Testis (tissue), 3 donors: Measurements from ENCODE around the gene SNAP25. TPM values are rescaled to one million over a fixed set of nuclear protein-coding genes. Genes with fewer than 3 reads are reported as not detected.

Experiments
- DNase-seq: peaks from one replicate; pipeline ENCODE4 v3.0.0-alpha.2; 2019
- H3K27ac ChIP-seq, 2 donors: fragments of 200-600 bp; sonication (generic); one replicate each; pipeline ENCODE4 v1.5.1; 2019
- H3K27me3 ChIP-seq: fragments of 200-600 bp; sonication (generic); one replicate; pipeline ENCODE4 v1.5.1; 2019
- H3K36me3 ChIP-seq: fragments of 200-600 bp; sonication (generic); one replicate; pipeline ENCODE4 v1.5.1; 2017; ENCODE audit warnings: low read depth; ENCODE audit errors: missing control alignments
- H3K4me1 ChIP-seq: fragments of 200-600 bp; sonication (generic); one replicate; pipeline ENCODE4 v1.5.1; 2019
- H3K4me3 ChIP-seq, 2 donors: fragments of 200-600 bp; sonication (generic); one replicate each; pipeline ENCODE4 v1.5.1; 2017 to 2019
- H3K9me3 ChIP-seq: fragments of 200-600 bp; sonication (generic); one replicate; pipeline ENCODE4 v1.5.1; 2017
- POLR2A ChIP-seq: fragments of 450-650 bp; IDR thresholded peaks from one replicate; pipeline ENCODE4 v1.6.1; 2017; ENCODE audit warnings: antibody characterized with exemption, mild to moderate bottlenecking, moderate library complexity
- WGBS, 2 donors: methylation state at CpG; one replicate each; pipeline ENCODE4 v1.1.5; 2018; 5-methylcytosine and 5-hydroxymethylcytosine counted together
- intact Hi-C: fragments of 100-400 bp; cut with DNase I; formaldehyde crosslinking; loops from one replicate; pipeline ENCODE4 v1.15.1; 2023; ENCODE audit warnings: low total_unique reads
- polyA plus RNA-seq: library from polyadenylated mRNA; stranded (reverse); fragments of 350-450 nt; fragmentation: Illumina TruSeq; extraction: RNeasy Lipid Tissue Mini Kit (QIAGEN cat#74804); gene quantifications from one replicate; pipeline ENCODE4 v1.2.3, GENCODE V29; 2014; ENCODE audit warnings: low read depth, low replicate concordance; ENCODE audit not compliant: insufficient read depth
- total RNA-seq, 2 donors: library from RNA; depleted of rRNA; stranded (reverse); fragments of >200 nt; gene quantifications; one replicate each; pipeline ENCODE4 v1.2.3, GENCODE V29; 2016
- TF ChIP-seq, protein P1 (sequence below), 3 experiments: fragments of 450-650 bp in 2 of 3; fragments of 200-600 bp in 1 of 3; sonication (generic) in 1 of 3; IDR thresholded peaks; one replicate each; pipeline ENCODE4 v1.5.1; 2016 to 2019; ENCODE audit warnings: antibody characterized with exemption in 3 of 3, mild to moderate bottlenecking in 2 of 3, moderate library complexity in 1 of 3

SNAP25 gene
- total and polyA plus RNA-seq, 3 donors from 2014 or later, result 8.0 to 13.7 (median 11.3) TPM

DNA sequence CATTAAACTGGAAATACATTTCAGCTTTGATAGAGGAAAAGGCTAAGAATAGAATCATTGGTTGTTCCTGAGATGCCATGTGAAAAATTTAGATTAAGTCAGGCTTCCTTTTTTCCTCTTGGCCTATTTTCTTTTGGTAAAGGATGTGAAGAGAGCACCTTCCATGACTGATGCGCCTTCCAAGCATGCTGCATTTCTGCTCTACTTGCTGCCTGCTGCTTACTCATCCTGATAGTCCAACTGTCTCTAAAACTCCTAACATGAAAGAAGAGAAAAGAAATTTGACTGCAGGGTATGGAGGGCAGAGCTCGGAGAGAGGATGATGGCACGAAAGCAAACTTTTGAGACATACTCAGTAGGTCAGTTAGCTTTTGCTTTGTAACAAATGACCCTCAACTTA, 28.8 kb downstream of the SNAP25 start:
- no peaks in the 10 kb centered on the region for H3K27me3 ChIP-seq
- H3K4me1 ChIP-seq, result no peaks in the 10 kb centered on the region
- no peak for DNase-seq
- H3K4me3 ChIP-seq, result no peak overlapping the region
- no peak for TF ChIP-seq POLR2A
- TF ChIP-seq, protein P1, sequence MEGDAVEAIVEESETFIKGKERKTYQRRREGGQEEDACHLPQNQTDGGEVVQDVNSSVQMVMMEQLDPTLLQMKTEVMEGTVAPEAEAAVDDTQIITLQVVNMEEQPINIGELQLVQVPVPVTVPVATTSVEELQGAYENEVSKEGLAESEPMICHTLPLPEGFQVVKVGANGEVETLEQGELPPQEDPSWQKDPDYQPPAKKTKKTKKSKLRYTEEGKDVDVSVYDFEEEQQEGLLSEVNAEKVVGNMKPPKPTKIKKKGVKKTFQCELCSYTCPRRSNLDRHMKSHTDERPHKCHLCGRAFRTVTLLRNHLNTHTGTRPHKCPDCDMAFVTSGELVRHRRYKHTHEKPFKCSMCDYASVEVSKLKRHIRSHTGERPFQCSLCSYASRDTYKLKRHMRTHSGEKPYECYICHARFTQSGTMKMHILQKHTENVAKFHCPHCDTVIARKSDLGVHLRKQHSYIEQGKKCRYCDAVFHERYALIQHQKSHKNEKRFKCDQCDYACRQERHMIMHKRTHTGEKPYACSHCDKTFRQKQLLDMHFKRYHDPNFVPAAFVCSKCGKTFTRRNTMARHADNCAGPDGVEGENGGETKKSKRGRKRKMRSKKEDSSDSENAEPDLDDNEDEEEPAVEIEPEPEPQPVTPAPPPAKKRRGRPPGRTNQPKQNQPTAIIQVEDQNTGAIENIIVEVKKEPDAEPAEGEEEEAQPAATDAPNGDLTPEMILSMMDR (IDR thresholded peaks at IDR 0.05), result no peak
- H3K9me3 ChIP-seq, result no peaks in the 10 kb centered on the region
- no peak overlapping the region for H3K27ac ChIP-seq
- WGBS, 2 donors, result 92 to 95% methylated on average over 3 of the region's 3 CpGs
- intact Hi-C loops, result no loop called here
- H3K36me3 ChIP-seq, result no peaks in the 10 kb centered on the region

DNA sequence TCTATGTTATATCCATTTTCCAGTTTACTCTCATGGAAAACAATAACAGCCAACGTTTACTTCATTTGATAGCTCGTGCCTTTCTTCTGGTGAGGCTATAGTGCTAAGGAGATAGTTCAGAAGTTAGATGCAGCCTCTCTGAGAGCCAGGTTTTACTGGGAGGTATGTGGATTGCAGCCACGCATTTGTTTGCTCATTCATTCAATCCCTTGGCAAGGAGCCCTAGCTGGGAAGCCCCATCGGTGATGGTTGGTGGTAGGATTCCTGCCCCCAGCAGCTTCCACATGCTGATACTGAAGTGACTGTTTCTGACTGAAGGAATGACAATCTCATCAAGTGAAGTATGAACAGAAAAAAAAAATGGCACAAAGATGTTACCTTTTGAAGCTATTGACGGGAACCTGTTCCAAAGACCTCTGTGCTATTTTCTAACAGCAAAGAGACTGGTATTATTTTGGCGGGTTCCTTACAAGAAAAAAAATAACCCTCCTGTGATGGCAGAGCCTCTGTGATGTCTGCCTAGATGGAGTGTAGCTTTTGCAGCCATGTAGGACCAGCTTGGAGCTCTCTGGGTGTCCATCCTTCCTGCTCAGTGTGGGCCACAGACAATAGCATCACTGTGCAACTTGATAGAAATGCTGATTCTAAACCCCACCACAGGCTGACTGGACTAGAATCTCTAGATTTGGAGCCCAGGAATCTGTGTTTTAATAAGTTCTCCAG, 30.6 kb downstream of the SNAP25 start:
- WGBS, 2 donors, result 87 to 88% methylated on average over 6 of the region's 6 CpGs
- H3K27me3 ChIP-seq, result no peaks in the 10 kb centered on the region

DNA sequence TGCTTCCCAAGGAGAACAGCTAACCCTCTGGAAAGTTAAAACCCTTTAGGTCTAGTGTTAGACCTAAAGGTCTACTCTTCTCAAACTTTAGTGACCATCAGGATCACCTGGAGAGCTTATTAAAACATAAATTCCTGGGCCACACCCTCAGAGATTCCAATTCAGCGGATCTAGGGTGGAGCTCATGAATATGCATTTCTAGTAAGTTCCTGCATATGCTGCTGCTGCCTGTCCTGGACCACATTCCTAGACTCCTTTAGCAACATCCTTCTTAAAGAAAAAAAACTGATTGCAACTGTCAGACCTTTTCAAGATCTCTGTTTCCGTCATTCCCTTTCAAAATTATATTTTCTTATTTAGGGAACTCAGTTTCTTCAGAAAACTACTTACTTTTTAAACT, 31.2 kb downstream of the SNAP25 start:
- H3K4me1 ChIP-seq, result no peaks in the 10 kb centered on the region
- H3K4me3 ChIP-seq, result no peak overlapping the region
- no peak overlapping the region for H3K27ac ChIP-seq
- no peaks in the 10 kb centered on the region for H3K27me3 ChIP-seq
- DNase-seq, result no peak
- H3K9me3 ChIP-seq, result no peaks in the 10 kb centered on the region
- WGBS, 2 donors, result 96 to 99% methylated on average over 2 of the region's 2 CpGs
- intact Hi-C loops, result no loop called here
- TF ChIP-seq, protein P1 (IDR thresholded peaks at IDR 0.05), result no peak
- TF ChIP-seq POLR2A, result no peak
- H3K36me3 ChIP-seq, result no peaks in the 10 kb centered on the region

More for the DNA sequence above, 30.6 kb downstream of the SNAP25 start:
- H3K4me3 ChIP-seq, result no peak overlapping the region
- H3K36me3 ChIP-seq, result no peaks in the 10 kb centered on the region
- no peak overlapping the region for H3K27ac ChIP-seq
- DNase-seq, result no peak
- TF ChIP-seq, protein P1 (IDR thresholded peaks at IDR 0.05), result no peak
- no peak for TF ChIP-seq POLR2A
- H3K4me1 ChIP-seq, result no peaks in the 10 kb centered on the region
- no peaks in the 10 kb centered on the region for H3K9me3 ChIP-seq
- intact Hi-C loops, result no loop called here

DNA sequence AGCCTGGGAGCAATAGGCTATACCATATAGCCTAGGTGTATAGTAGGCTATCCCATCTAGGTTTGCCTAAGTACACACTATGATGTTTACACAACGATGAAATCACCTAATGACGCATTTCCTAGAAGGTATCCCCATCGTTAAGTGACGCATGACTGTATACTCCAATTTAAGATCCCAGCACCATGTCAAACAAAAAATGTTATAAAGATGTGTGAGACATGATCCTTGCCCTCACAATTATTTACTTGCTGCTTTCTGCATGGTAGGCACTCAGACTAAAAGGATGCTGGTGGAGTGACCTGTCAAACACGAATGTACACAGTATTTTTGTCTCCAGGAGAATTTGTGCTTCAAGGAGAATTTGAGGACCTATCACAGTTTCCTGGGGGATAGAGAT, 32.3 kb downstream of the SNAP25 start:
- no peak for TF ChIP-seq POLR2A
- TF ChIP-seq, protein P1 (IDR thresholded peaks at IDR 0.05), result no peak
- no peaks in the 10 kb centered on the region for H3K27me3 ChIP-seq
- WGBS, 2 donors, result 90 to 95% methylated on average over 5 of the region's 5 CpGs
- no peaks in the 10 kb centered on the region for H3K4me1 ChIP-seq
- H3K36me3 ChIP-seq, result no peaks in the 10 kb centered on the region
- no peak overlapping the region for H3K27ac ChIP-seq
- no peak for DNase-seq
- no peak overlapping the region for H3K4me3 ChIP-seq
- no peaks in the 10 kb centered on the region for H3K9me3 ChIP-seq
- intact Hi-C loops, result no loop called here

DNA sequence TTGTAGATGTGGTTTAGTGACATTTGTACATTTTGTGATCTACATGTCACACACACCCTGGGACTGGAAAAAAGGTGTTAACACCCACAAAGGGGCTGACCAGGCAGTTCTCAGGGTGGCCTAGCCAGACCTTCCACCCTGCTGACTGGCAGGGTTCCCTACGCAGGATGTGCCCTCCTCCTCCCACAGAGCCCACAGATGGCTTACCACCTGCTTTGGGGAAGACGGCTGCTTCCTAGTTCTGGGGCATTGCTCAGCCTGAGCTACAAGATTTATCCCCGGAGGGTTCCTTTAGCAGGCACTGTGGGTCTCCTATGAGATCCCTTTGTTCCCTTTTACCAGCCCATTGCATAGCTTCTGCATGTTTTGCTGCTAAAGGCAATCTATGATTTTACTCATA, 35.1 kb downstream of the SNAP25 start:
- TF ChIP-seq POLR2A, result no peak
- TF ChIP-seq, protein P1 (IDR thresholded peaks at IDR 0.05), result no peak
- Histone ChIP-seq H3K27ac (no peak overlapping the region), H3K27me3 (no peaks in the 10 kb centered on the region), H3K4me1 (no peaks in the 10 kb centered on the region), H3K9me3 (no peaks in the 10 kb centered on the region), H3K4me3 (no peak overlapping the region), H3K36me3 (no peaks in the 10 kb centered on the region)
- intact Hi-C loops, result no loop called here
- no peak for DNase-seq
- WGBS, 2 donors, result 77 to 79% methylated on average over 2 to 3 of the region's 3 CpGs
